Ureter (tissue), 1 donor: Measurements from ENCODE around the gene SAMD4A. TPM values are rescaled to one million over a fixed set of nuclear protein-coding genes. Genes with fewer than 3 reads are reported as not detected.

Experiments used
- DNase-seq: peaks from one replicate; pipeline ENCODE4 v3.0.0-alpha.2; 2020; ENCODE audit warnings: low spot score
- total RNA-seq: library from RNA; stranded (reverse); gene quantifications from one replicate; pipeline ENCODE4 v1.2.4, GENCODE V29; 2023
- donor health status: DM: yes; HTN: yes; CAD: no.

SAMD4A gene, protein sequence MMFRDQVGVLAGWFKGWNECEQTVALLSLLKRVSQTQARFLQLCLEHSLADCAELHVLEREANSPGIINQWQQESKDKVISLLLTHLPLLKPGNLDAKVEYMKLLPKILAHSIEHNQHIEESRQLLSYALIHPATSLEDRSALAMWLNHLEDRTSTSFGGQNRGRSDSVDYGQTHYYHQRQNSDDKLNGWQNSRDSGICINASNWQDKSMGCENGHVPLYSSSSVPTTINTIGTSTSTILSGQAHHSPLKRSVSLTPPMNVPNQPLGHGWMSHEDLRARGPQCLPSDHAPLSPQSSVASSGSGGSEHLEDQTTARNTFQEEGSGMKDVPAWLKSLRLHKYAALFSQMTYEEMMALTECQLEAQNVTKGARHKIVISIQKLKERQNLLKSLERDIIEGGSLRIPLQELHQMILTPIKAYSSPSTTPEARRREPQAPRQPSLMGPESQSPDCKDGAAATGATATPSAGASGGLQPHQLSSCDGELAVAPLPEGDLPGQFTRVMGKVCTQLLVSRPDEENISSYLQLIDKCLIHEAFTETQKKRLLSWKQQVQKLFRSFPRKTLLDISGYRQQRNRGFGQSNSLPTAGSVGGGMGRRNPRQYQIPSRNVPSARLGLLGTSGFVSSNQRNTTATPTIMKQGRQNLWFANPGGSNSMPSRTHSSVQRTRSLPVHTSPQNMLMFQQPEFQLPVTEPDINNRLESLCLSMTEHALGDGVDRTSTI
- 56.6 TPM for total RNA-seq

DNA sequence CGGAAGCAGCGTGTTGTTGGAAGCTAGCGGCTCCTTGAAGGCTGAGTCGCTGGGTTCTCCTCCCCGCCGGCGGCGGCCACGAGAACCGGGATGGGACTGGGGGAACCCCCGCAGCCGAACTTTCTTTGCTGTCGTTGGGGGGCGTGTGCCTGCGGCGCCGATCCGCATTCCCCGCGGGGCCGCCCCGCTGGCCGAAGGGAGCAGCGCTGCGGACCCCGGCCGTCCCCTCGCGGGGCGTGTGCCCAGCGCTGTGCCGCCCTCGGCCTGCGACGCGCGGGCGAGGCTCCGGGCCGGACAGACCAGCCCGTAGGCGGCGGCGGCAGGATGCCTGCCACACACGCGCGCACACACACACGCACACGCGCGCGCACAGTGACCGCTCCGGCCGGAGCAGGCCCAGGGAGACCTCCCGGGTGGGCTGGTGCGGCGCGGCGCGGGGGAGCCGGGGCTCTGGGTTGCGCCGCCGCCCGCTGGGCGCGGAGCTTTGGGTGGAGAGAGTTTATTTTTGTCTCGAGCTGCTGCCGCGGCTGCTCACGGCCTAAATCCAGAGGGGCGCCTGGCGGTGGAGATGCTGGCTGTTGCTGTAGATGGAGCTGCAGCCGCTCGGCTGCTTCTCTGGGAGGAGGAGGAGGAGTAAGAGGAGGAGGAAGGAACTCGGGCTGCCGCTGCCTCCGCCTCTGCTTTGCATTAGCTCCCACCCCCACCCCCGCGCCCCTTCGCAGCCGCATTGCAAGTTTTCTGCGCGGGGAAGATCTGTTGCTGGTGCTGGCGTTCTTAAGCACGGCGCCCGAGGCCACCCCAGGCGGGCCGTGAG, at the start of gene SAMD4A:
Gene SAMD4A, plus strand, starts transcription at position 719 of the 814 bp plus-strand sequence. CDS start 789 bp downstream, outside the sequence.
- peak; percentile 82 for DNase-seq

DNA sequence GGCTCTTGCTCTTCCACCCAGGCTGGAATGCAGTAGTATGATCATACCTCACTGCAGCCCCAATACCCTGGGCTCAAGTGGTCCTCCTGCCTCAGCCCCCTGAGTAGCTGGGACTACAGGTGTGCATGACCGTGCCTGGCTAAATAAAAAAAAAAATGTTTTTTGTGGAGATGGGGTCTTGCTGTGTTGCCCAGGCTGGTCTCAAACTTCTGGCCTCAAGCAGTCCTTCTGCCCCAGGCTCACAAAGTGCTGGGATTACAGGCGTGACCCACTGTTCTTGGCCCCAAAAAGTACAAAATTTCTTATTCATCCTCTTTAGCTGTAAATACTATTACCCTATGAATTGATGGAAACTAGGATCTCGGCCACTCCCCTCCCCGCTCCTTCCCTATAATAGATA, 42.5 kb upstream of the SAMD4A start:
- no peak for DNase-seq

- no peak for DNase-seq
These were observed 38.0 kb upstream of the SAMD4A start for GRCh38 chr14:54528973-54529372.

DNA sequence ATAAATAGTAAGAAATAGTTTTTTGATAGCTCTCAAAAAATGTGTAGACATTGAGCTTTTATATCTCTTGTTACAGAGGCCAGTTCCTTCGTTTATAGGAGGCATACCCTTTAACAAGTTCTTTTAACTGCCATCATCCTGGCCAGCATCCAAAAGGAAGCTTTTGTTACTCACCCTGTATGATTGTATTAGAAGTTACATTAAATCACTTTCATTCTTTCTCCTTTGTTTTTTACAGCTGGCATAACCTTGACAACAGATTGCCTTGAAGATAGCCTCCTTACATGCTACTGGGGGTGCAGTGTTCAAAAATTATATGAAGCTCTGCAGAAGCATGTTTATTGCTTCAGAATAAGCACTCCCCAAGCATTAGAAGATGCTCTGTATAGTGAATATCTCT, 37.1 kb upstream of the SAMD4A start:
- DNase-seq = no peak

- no peak for DNase-seq
These were observed 34.6 kb upstream of the SAMD4A start for GRCh38 chr14:54532111-54533012.

GRCh38 chr14:54533100-54533499, 33.8 kb upstream of the SAMD4A start:
- no peak for DNase-seq

DNA sequence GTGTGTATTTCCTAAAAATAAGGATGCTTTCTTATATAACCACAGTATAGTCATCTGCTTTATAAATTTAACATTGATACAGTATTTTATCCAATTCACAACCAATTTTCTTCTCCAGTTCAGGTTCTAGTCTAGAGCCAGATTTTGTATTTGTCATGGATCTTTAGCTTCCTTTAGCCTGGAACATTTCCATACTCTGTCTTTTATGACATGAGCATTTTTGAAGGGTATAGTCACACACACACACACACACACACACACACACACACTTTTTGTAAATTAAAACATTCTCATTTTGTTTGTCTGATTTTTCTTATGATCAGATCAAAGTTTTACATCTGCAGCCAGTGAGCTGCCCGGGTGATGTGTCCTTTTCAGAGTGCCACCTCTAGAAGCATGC, 31.8 kb upstream of the SAMD4A start:
- DNase-seq = no peak

GRCh38 chr14:54535646-54536045, 31.3 kb upstream of the SAMD4A start:
- no peak for DNase-seq

GRCh38 chr14:54537651-54538050, 29.3 kb upstream of the SAMD4A start:
- no peak for DNase-seq

DNA sequence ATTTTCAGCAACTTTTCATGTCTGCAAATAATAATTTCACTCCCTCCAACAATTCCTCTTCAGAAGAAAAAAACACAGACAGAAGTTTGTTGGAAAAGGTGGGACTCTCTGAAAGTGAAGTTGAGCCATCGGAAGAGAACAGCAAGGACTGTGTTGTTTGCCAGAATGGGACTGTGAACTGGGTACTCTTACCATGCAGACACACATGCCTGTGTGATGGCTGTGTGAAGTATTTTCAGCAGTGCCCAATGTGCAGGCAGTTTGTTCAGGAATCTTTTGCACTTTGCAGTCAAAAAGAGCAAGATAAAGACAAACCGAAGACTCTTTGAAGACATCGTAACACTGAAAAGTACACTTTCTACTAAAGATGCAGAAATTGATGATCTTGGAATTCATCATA, 28.9 kb upstream of the SAMD4A start:
- DNase-seq = no peak

DNA sequence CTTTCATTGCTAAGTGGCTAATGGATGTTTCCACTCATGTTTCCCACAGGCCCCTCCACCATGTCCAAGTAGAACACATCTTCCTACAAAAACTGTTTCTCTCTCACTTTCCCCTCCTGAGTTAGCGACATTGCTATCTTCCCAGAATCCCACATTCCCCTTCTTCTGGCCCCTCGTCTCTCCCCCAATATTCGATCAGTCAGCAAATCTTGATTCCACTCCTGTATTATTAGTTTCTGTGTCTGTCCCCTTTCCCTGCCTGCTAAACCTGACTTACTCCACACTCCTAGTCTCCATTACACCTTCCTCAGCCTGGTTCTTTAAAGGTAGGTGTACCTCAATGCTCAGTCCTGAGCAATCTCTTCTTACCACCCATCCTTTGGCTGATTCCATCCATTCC, 19.3 kb upstream of the SAMD4A start:
- no peak for DNase-seq

GRCh38 chr14:54548491-54548890, 18.4 kb upstream of the SAMD4A start:
- DNase-seq = no peak

- no peak for DNase-seq
These were observed 17.1 kb upstream of the SAMD4A start for GRCh38 chr14:54549862-54550261.

DNA sequence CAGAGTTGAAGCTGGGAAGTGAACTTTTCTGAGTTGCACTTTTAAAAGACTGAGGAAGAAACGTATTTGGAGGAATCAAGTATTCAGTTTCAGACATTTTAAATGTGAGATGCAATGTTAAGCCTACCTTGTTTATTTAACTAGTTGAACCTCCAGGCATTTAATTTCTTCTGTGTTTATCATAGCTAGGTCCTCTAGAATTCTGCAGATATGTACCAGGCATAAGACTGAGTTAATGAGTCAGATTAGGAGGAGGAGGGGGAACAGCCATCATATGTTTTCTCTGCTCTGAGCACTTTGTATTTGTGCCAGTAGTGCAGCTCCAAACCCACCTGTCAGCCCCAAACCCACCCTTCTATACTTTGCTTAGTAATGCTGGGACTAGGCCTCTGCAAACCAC, 16.4 kb upstream of the SAMD4A start:
- DNase-seq = no peak

DNA sequence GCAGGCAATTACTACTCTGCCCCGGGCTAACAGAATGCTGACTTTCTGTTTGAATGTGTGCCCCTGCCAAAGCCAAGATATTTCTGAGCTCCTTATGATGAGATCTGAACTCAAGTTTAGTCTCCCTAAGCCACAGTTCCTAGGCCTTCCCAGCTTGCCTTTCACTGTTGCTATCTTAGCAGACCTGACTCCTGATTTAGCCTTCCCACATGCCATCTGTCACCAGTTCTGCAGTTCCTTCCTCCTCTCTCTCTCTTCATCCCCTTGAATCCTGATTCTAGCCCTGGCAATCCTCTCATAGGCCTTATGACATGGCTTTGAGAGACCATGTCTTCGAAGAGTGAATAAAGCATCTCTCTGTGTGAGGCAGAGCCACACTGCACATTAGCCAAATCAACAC, 12.5 kb upstream of the SAMD4A start:
- no peak for DNase-seq

GRCh38 chr14:54555651-54556050, 11.3 kb upstream of the SAMD4A start:
- no peak for DNase-seq

DNA sequence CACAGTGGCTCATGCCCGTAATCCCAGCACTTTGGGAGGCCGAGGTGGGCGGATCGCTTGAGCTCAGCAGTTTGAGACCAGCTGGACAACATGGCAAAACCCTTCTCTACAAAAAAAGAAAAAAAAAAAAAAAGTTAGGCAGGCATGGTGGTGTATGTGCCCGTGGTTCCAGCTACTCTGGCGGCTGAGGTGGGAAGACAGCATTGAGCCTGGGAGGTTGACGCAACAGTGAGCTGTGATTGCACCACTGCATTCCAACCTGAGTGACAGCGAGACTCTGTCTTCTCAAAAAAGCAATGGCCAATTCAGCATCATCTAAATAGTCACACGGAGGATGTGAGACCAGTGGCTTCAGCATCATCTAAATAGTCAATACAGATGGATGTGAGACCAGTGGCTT, 10.4 kb upstream of the SAMD4A start:
- no peak for DNase-seq

DNA sequence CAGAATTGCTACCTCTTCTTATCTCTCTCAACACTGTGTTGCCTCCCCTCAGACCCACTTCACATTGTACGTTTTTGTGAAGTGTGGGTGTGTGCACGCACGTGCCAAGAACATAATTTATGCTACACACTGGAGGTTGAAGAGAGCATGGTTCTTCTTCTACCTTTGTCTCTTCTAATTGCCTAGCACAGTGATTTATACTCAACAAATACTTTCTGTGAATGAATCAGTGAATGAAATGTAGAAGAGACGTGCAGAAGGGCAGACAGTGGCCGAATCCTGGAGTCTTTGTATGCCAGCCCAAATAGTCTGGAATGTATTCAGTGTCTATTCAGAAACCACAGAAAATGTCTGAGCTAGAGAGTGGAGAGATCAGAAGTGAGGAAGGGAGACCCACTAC, 4.6 kb upstream of the SAMD4A start:
- no peak for DNase-seq

- DNase-seq = no peak
These were observed 2.7 kb upstream of the SAMD4A start for GRCh38 chr14:54564071-54564867.
